SK-N-SH treated with all-trans-retinoic acid at 6 μM for 48 hours (cell line): Measurements from ENCODE around the gene TTC13.
"Not testable (repeated sequence)": the region's sequence is repeated elsewhere in the genome, so short reads cannot be mapped to it uniquely, and the experiment has no call there.

Experiments used
- ATAC-seq: fragments of 200-7000 bp; cut with Tn5 transposase; 3 replicates; pipeline ENCODE4 v1.9.1; 2020; ENCODE audit warnings: mild to moderate bottlenecking, moderate library complexity
- ARNTL ChIP-seq: fragments of 450-650 bp; formaldehyde crosslinking; IDR thresholded peaks from 2 replicates; pipeline ENCODE4 v1.5.0; 2020; ENCODE audit warnings: low read depth, mild to moderate bottlenecking, moderate library complexity, borderline replicate concordance
- CREB5 ChIP-seq: fragments of 250-450 bp; sonication (Bioruptor Pico); IDR thresholded peaks from 2 replicates; pipeline ENCODE4 v1.5.1; 2020; ENCODE audit warnings: low read depth, mild to moderate bottlenecking, moderate library complexity
- CSDC2 ChIP-seq: fragments of 250-450 bp; sonication (Bioruptor Pico); IDR thresholded peaks from 2 replicates; pipeline ENCODE4 v1.5.0; 2020; ENCODE audit warnings: mild to moderate bottlenecking, moderate library complexity
- CSRNP3 ChIP-seq: fragments of 250-450 bp; sonication (Bioruptor Pico); IDR thresholded peaks from 2 replicates; pipeline ENCODE4 v1.5.1; 2021; ENCODE audit warnings: mild to moderate bottlenecking, moderate library complexity
- ESRRG ChIP-seq: fragments of 250-450 bp; sonication (Bioruptor Pico); IDR thresholded peaks from 2 replicates; pipeline ENCODE4 v1.6.1; 2021; ENCODE audit warnings: mild to moderate bottlenecking
- GLIS3 ChIP-seq: fragments of 250-450 bp; sonication (Bioruptor Pico); IDR thresholded peaks from 2 replicates; pipeline ENCODE4 v1.5.0; 2020; ENCODE audit warnings: mild to moderate bottlenecking, moderate library complexity
- ISL1 ChIP-seq: fragments of 250-450 bp; sonication (Bioruptor Pico); IDR thresholded peaks from 2 replicates; pipeline ENCODE4 v2.1.2; 2022; ENCODE audit warnings: mild to moderate bottlenecking, moderate library complexity
- OSR1 ChIP-seq: fragments of 250-450 bp; sonication (Bioruptor Pico); IDR thresholded peaks from 2 replicates; pipeline ENCODE4 v1.8.0; 2022; ENCODE audit warnings: moderate library complexity, mild to moderate bottlenecking, inconsistent platforms
- PATZ1 ChIP-seq: fragments of 250-450 bp; sonication (Bioruptor Pico); IDR thresholded peaks from 2 replicates; pipeline ENCODE4 v1.8.0; 2020; ENCODE audit warnings: mild to moderate bottlenecking, moderate library complexity, borderline replicate concordance
- POU6F1 ChIP-seq: fragments of 250-450 bp; sonication (Bioruptor Pico); IDR thresholded peaks from 2 replicates; pipeline ENCODE4 v1.8.0; 2021; ENCODE audit warnings: low read depth, mild to moderate bottlenecking, moderate library complexity, borderline replicate concordance
- PPARA ChIP-seq: fragments of 250-450 bp; sonication (Bioruptor Pico); IDR thresholded peaks from 2 replicates; pipeline ENCODE4 v1.5.0; 2020; ENCODE audit warnings: mild to moderate bottlenecking, borderline replicate concordance
- RARB ChIP-seq: fragments of 250-450 bp; sonication (Bioruptor Pico); IDR thresholded peaks from 2 replicates; pipeline ENCODE4 v1.8.0; 2021; ENCODE audit warnings: mild to moderate bottlenecking, moderate library complexity
- SNAI2 ChIP-seq: fragments of 250-450 bp; sonication (Bioruptor Pico); IDR thresholded peaks from 2 replicates; pipeline ENCODE4 v1.5.0; 2020; ENCODE audit warnings: mild to moderate bottlenecking, moderate library complexity
- TCF4 ChIP-seq: fragments of 250-450 bp; sonication (Bioruptor Pico); IDR thresholded peaks from 2 replicates; pipeline ENCODE4 v1.8.0; 2021; ENCODE audit warnings: mild to moderate bottlenecking, moderate library complexity, borderline replicate concordance
- TOX ChIP-seq: fragments of 250-450 bp; sonication (Bioruptor Pico); IDR thresholded peaks from 2 replicates; pipeline ENCODE4 v1.8.0; 2021; ENCODE audit warnings: mild to moderate bottlenecking, moderate library complexity, borderline replicate concordance
- TSHZ2 ChIP-seq: fragments of 250-450 bp; sonication (Bioruptor Pico); IDR thresholded peaks from 2 replicates; pipeline ENCODE4 v1.5.0; 2020; ENCODE audit warnings: mild to moderate bottlenecking, moderate library complexity
- ZC3H10 ChIP-seq: fragments of 250-450 bp; sonication (Bioruptor Pico); IDR thresholded peaks from 2 replicates; pipeline ENCODE4 v1.5.1; 2021; ENCODE audit warnings: mild to moderate bottlenecking, moderate library complexity
- ZFP3 ChIP-seq: fragments of 250-450 bp; sonication (Bioruptor Pico); IDR thresholded peaks from 2 replicates; pipeline ENCODE4 v1.5.0; 2020; ENCODE audit warnings: mild to moderate bottlenecking, moderate library complexity
- ZFP30 ChIP-seq: fragments of 450-650 bp; formaldehyde crosslinking; IDR thresholded peaks from 2 replicates; pipeline ENCODE4 v1.5.0; 2022; ENCODE audit warnings: mild to moderate bottlenecking, moderate library complexity
- ZNF565 ChIP-seq: fragments of 450-650 bp; formaldehyde crosslinking; conservative IDR thresholded peaks from 2 replicates; pipeline ENCODE4 v1.5.0; 2020; ENCODE audit warnings: low read depth, mild to moderate bottlenecking, moderate library complexity
- ZNF70 ChIP-seq: fragments of 450-650 bp; formaldehyde crosslinking; IDR thresholded peaks from 2 replicates; pipeline ENCODE4 v1.5.0; 2020; ENCODE audit warnings: mild to moderate bottlenecking, moderate library complexity
- ZNF8 ChIP-seq: fragments of 450-650 bp; formaldehyde crosslinking; IDR thresholded peaks from 2 replicates; pipeline ENCODE4 v1.5.0; 2020; ENCODE audit warnings: mild to moderate bottlenecking, moderate library complexity

The TTC13 gene

GRCh38 chr1:230985711-230986110 is 7.0 kb upstream of the TTC13 start (continued):
- TF ChIP-seq CSRNP3 (CRISPR knock-in tag) = no peak
- no peak for TF ChIP-seq ZNF70 (CRISPR knock-in tag)
- TF ChIP-seq ISL1 (CRISPR knock-in tag) = no peak

GRCh38 chr1:230984622-230985515 is 6.2 kb upstream of the TTC13 start:
- ATAC-seq = not testable (repeated sequence)

- TF ChIP-seq ZNF565 (CRISPR knock-in tag) (no peak), CREB5 (no peak), ESRRG (CRISPR knock-in tag) (no peak), CSRNP3 (CRISPR knock-in tag) (no peak), ZNF8 (CRISPR knock-in tag) (no peak), TOX (CRISPR knock-in tag) (no peak), ZNF70 (CRISPR knock-in tag) (no peak), CSDC2 (CRISPR knock-in tag) (no peak), ZC3H10 (CRISPR knock-in tag) (no peak), ISL1 (CRISPR knock-in tag) (no peak), ARNTL (no peak), GLIS3 (no peak), TSHZ2 (CRISPR knock-in tag) (no peak), RARB (CRISPR knock-in tag) (no peak), PPARA (CRISPR knock-in tag) (no peak), OSR1 (no peak), SNAI2 (CRISPR knock-in tag) (no peak), TCF4 (CRISPR knock-in tag) (no peak), ZFP3 (CRISPR knock-in tag) (no peak)
- ATAC-seq = no peak
These were observed 5.2 kb upstream of the TTC13 start for GRCh38 chr1:230983811-230984210.

GRCh38 chr1:230982696-230983095 is 4.0 kb upstream of the TTC13 start:
- ATAC-seq = no peak
- TF ChIP-seq ARNTL (no peak), TCF4 (CRISPR knock-in tag) (no peak), PPARA (CRISPR knock-in tag) (no peak), PATZ1 (CRISPR knock-in tag) (no peak), TOX (CRISPR knock-in tag) (no peak), ZC3H10 (CRISPR knock-in tag) (no peak), ESRRG (CRISPR knock-in tag) (no peak), ZNF8 (CRISPR knock-in tag) (no peak), POU6F1 (CRISPR knock-in tag) (no peak), SNAI2 (CRISPR knock-in tag) (no peak), ZFP30 (no peak), CSDC2 (CRISPR knock-in tag) (no peak), OSR1 (no peak)
